GM12875 (cell line): ENCODE results near the gene CDK14.

ENCODE experiments used
- H3K4me3 ChIP-seq: one replicate; pipeline ENCODE4 v1.5.1; 2011; ENCODE audit warnings: low read depth, low read length, control low read depth
- TF ChIP-seq, protein P1 (sequence below): IDR thresholded peaks from 2 replicates; pipeline ENCODE4 v1.5.1; 2011; ENCODE audit warnings: low read depth, mild to moderate bottlenecking, control low read depth, inconsistent platforms, low read length, moderate library complexity, borderline replicate concordance; ENCODE audit not compliant: insufficient read depth

Gene CDK14

GRCh38 chr7:91047636-91048035 lies 451.5 kb downstream of the CDK14 start:
- H3K4me3 ChIP-seq = no peak overlapping the region
- TF ChIP-seq, protein P1, sequence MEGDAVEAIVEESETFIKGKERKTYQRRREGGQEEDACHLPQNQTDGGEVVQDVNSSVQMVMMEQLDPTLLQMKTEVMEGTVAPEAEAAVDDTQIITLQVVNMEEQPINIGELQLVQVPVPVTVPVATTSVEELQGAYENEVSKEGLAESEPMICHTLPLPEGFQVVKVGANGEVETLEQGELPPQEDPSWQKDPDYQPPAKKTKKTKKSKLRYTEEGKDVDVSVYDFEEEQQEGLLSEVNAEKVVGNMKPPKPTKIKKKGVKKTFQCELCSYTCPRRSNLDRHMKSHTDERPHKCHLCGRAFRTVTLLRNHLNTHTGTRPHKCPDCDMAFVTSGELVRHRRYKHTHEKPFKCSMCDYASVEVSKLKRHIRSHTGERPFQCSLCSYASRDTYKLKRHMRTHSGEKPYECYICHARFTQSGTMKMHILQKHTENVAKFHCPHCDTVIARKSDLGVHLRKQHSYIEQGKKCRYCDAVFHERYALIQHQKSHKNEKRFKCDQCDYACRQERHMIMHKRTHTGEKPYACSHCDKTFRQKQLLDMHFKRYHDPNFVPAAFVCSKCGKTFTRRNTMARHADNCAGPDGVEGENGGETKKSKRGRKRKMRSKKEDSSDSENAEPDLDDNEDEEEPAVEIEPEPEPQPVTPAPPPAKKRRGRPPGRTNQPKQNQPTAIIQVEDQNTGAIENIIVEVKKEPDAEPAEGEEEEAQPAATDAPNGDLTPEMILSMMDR = no peak

DNA sequence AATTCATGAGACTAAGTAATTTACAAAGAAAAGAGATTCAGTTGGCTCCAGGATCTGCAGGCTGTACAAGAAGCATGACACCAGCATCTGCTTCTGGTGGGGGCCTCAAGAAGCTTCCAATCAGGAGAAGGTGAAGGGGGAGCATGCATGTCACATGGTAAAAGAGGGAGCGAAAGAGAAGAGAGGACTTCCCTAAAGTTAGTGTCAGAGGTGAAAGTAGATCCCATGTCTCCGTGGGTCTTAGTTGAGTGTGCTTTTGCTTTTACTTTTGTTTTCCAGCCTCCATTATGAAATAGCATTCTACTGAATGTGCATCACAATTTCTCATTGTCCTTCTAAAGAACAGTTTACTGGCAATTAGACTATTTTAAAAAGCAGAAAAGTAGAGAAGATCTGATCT lies 454.6 kb downstream of the CDK14 start:
- TF ChIP-seq, protein P1 = no peak
- H3K4me3 ChIP-seq = no peak overlapping the region

- TF ChIP-seq, protein P1 = no peak
- no peak overlapping the region for H3K4me3 ChIP-seq
These were observed 455.8 kb downstream of the CDK14 start for GRCh38 chr7:91051966-91052365.

GRCh38 chr7:91054374-91054773 lies 458.3 kb downstream of the CDK14 start:
- no peak overlapping the region for H3K4me3 ChIP-seq
- TF ChIP-seq, protein P1 = no peak

DNA sequence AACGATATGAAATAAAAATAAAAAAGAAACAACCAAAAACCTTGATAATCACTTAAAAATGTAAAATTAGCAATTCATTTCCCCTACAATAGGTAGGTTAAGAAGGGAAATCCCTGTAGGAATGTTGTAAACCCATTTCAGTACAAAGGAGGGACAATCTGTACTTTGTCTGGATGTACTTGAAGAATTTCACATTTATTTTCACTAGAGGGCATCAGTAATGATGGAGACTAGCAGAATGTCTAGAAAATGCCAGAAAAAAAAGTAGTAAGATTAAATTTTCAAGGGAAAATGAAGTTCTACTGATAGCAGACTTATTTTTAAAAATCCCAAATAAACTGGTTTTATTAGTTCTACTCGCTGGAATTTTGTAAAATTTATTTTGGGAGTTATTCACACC lies 459.1 kb downstream of the CDK14 start:
- TF ChIP-seq, protein P1 = no peak
- no peak overlapping the region for H3K4me3 ChIP-seq

GRCh38 chr7:91062713-91063112 lies 466.6 kb downstream of the CDK14 start:
- TF ChIP-seq, protein P1 = no peak
- H3K4me3 ChIP-seq = no peak overlapping the region

GRCh38 chr7:91064052-91064451 lies 467.9 kb downstream of the CDK14 start:
- H3K4me3 ChIP-seq = no peak overlapping the region
- TF ChIP-seq, protein P1 = no peak
